Activated T-cell treated with anti-CD3 and anti-CD28 coated beads, Interleukin-2, amount 50 U/mL, for 1 hour (primary cell): Measurements from ENCODE around the gene AKAP8.

Experiments used
- DNase-seq: peaks from one replicate; pipeline ENCODE4 v3.0.0-alpha.2; 2020

AKAP8 gene

GRCh38 chr19:15330801-15331418, 48.7 kb downstream of the AKAP8 start:
- DNase-seq: no peak

GRCh38 chr19:15328312-15328711, 51.3 kb downstream of the AKAP8 start:
- no peak for DNase-seq

- DNase-seq: no peak
Observed at GRCh38 chr19:15324791-15325519, 54.6 kb downstream of the AKAP8 start.

- DNase-seq: no peak
Observed at GRCh38 chr19:15323496-15324235, 55.9 kb downstream of the AKAP8 start.

- no peak for DNase-seq
Observed at GRCh38 chr19:15321739-15322138, 57.8 kb downstream of the AKAP8 start.

GRCh38 chr19:15320116-15320515, 59.5 kb downstream of the AKAP8 start:
- DNase-seq: no peak

GRCh38 chr19:15318241-15318691, 61.3 kb downstream of the AKAP8 start:
- no peak for DNase-seq

GRCh38 chr19:15317392-15318071, 62.1 kb downstream of the AKAP8 start:
- no peak for DNase-seq

- DNase-seq: no peak
Observed at GRCh38 chr19:15316498-15316897, 63.1 kb downstream of the AKAP8 start.

GRCh38 chr19:15315101-15315500, 64.5 kb downstream of the AKAP8 start:
- DNase-seq: no peak

GRCh38 chr19:15313649-15314279, 65.8 kb downstream of the AKAP8 start:
- no peak for DNase-seq

- DNase-seq: no peak
Observed at GRCh38 chr19:15307169-15307568, 72.4 kb downstream of the AKAP8 start.

GRCh38 chr19:15305582-15306334, 73.8 kb downstream of the AKAP8 start:
- no peak for DNase-seq

- no peak for DNase-seq
Observed at GRCh38 chr19:15304140-15304705, 75.4 kb downstream of the AKAP8 start.
